ENCODE data around the gene SRP9.

GRCh38 chr1:225777058-225777582 is 506 bp upstream of the SRP9 start:
- TF ChIP-seq, protein P1, sequence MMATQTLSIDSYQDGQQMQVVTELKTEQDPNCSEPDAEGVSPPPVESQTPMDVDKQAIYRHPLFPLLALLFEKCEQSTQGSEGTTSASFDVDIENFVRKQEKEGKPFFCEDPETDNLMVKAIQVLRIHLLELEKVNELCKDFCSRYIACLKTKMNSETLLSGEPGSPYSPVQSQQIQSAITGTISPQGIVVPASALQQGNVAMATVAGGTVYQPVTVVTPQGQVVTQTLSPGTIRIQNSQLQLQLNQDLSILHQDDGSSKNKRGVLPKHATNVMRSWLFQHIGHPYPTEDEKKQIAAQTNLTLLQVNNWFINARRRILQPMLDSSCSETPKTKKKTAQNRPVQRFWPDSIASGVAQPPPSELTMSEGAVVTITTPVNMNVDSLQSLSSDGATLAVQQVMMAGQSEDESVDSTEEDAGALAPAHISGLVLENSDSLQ (IDR thresholded peaks at IDR 0.05): no peak
- TF ChIP-seq NFRKB (IDR thresholded peaks at IDR 0.05): no peak
- TF ChIP-seq SP1 (IDR thresholded peaks at IDR 0.05): no peak
- TF ChIP-seq ELF4 (IDR thresholded peaks at IDR 0.05): no peak

All from HEK293T (cell line).